ENCODE data around the gene SETD9. TPM values are rescaled to one million over a fixed set of nuclear protein-coding genes. Genes with fewer than 3 reads are reported as not detected.

The SETD9 gene
- total and polyA plus RNA-seq, 2 of the 13 experiments (the other 11 are each of a cell fraction or from before 2014, with no cell fraction given): 4.8 to 17.8 TPM

GRCh38 chr5:56909294-56910209 is at the start of gene SETD9 (continued):
- TF ChIP-seq, protein P1, sequence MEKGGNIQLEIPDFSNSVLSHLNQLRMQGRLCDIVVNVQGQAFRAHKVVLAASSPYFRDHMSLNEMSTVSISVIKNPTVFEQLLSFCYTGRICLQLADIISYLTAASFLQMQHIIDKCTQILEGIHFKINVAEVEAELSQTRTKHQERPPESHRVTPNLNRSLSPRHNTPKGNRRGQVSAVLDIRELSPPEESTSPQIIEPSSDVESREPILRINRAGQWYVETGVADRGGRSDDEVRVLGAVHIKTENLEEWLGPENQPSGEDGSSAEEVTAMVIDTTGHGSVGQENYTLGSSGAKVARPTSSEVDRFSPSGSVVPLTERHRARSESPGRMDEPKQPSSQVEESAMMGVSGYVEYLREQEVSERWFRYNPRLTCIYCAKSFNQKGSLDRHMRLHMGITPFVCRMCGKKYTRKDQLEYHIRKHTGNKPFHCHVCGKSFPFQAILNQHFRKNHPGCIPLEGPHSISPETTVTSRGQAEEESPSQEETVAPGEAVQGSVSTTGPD (CRISPR knock-in tag; IDR thresholded peaks at IDR 0.05): no peak
- TF ChIP-seq MAF1 (CRISPR knock-in tag; IDR thresholded peaks at IDR 0.05; ENCODE audit: borderline replicate concordance) (peak; percentile 12; the same call in 1 of the 2 replicates), PAX8 (CRISPR knock-in tag; IDR thresholded peaks at IDR 0.05; ENCODE audit: borderline replicate concordance) (0 out of 2 replicates have a peak, but pooled peaks have one; percentile 41), POLR2AphosphoS5 (IDR thresholded peaks at IDR 0.05; ENCODE audit: low read depth, low read length) (peak; percentile 97), BRCA1 (CRISPR knock-in tag; IDR thresholded peaks at IDR 0.05) (peak; percentile 49; the same call in 1 of the 2 replicates), CCDC6 (CRISPR knock-in tag; IDR thresholded peaks at IDR 0.05) (peak; percentile 82), ETV5 (CRISPR knock-in tag; IDR thresholded peaks at IDR 0.05; ENCODE audit: borderline replicate concordance) (peak; percentile 74), ZNF414 (CRISPR knock-in tag; IDR thresholded peaks at IDR 0.05) (peak; percentile 65; the same call in 1 of the 2 replicates), ZNF558 (CRISPR knock-in tag; IDR thresholded peaks at IDR 0.05; ENCODE audit: borderline replicate concordance) (0 out of 2 replicates have a peak, but pooled peaks have one; percentile 42), ZNF510 (CRISPR knock-in tag; IDR thresholded peaks at IDR 0.05; ENCODE audit: low read depth) (no peak), GATAD1 (CRISPR knock-in tag; IDR thresholded peaks at IDR 0.05) (peak; percentile 71; the same call in 1 of the 2 replicates), RBM39 (IDR thresholded peaks at IDR 0.05; ENCODE audit: low read depth, low read length, poor library complexity, severe bottlenecking) (peak; percentile 76), DBP (CRISPR knock-in tag; IDR thresholded peaks at IDR 0.05; ENCODE audit: not compliant biosample characterization) (no peak), SP1 (IDR thresholded peaks at IDR 0.05) (no peak), SP1 (CRISPR knock-in tag; IDR thresholded peaks at IDR 0.05) (peak; percentile 80), KLF9 (CRISPR knock-in tag; IDR thresholded peaks at IDR 0.05; ENCODE audit: low read depth) (0 out of 2 replicates have a peak, but pooled peaks have one; percentile 33), ZNF564 (CRISPR knock-in tag; IDR thresholded peaks at IDR 0.05) (0 out of 2 replicates have a peak, but pooled peaks have one; percentile 43)
- TF ChIP-seq, protein P2, sequence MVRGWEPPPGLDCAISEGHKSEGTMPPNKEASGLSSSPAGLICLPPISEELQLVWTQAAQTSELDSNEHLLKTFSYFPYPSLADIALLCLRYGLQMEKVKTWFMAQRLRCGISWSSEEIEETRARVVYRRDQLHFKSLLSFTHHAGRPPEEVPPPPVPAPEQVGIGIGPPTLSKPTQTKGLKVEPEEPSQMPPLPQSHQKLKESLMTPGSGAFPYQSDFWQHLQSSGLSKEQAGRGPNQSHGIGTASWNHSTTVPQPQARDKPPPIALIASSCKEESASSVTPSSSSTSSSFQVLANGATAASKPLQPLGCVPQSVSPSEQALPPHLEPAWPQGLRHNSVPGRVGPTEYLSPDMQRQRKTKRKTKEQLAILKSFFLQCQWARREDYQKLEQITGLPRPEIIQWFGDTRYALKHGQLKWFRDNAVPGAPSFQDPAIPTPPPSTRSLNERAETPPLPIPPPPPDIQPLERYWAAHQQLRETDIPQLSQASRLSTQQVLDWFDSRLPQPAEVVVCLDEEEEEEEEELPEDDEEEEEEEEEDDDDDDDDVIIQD (CRISPR knock-in tag; IDR thresholded peaks at IDR 0.05; ENCODE audit: low read depth): 0 out of 2 replicates have a peak, but pooled peaks have one; percentile 14
- TF ChIP-seq, protein P3, sequence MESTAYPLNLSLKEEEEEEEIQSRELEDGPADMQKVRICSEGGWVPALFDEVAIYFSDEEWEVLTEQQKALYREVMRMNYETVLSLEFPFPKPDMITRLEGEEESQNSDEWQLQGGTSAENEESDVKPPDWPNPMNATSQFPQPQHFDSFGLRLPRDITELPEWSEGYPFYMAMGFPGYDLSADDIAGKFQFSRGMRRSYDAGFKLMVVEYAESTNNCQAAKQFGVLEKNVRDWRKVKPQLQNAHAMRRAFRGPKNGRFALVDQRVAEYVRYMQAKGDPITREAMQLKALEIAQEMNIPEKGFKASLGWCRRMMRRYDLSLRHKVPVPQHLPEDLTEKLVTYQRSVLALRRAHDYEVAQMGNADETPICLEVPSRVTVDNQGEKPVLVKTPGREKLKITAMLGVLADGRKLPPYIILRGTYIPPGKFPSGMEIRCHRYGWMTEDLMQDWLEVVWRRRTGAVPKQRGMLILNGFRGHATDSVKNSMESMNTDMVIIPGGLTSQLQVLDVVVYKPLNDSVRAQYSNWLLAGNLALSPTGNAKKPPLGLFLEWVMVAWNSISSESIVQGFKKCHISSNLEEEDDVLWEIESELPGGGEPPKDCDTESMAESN (CRISPR knock-in tag; conservative IDR thresholded peaks at IDR 0.05): peak; percentile 60
- TF ChIP-seq, protein P4, sequence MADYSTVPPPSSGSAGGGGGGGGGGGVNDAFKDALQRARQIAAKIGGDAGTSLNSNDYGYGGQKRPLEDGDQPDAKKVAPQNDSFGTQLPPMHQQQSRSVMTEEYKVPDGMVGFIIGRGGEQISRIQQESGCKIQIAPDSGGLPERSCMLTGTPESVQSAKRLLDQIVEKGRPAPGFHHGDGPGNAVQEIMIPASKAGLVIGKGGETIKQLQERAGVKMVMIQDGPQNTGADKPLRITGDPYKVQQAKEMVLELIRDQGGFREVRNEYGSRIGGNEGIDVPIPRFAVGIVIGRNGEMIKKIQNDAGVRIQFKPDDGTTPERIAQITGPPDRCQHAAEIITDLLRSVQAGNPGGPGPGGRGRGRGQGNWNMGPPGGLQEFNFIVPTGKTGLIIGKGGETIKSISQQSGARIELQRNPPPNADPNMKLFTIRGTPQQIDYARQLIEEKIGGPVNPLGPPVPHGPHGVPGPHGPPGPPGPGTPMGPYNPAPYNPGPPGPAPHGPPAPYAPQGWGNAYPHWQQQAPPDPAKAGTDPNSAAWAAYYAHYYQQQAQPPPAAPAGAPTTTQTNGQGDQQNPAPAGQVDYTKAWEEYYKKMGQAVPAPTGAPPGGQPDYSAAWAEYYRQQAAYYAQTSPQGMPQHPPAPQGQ (CRISPR knock-in tag; IDR thresholded peaks at IDR 0.05; ENCODE audit: borderline replicate concordance): 0 out of 2 replicates have a peak, but pooled peaks have one; percentile 64

Data from HepG2 (cell line).